Neural progenitor cell (in vitro differentiated cells): Measurements from ENCODE around the gene SOX5.

Source experiments
- CTCF ChIP-seq: fragments of 200-600 bp; sonication (generic); IDR thresholded peaks from 2 replicates; pipeline ENCODE4 v1.5.1; 2017; ENCODE audit warnings: antibody characterized with exemption, mild to moderate bottlenecking
- EZH2phosphoT487 ChIP-seq: fragments of 200-600 bp; sonication (generic); IDR thresholded peaks from 2 replicates; pipeline ENCODE4 v1.6.1; 2017; ENCODE audit warnings: antibody characterized with exemption

GRCh38 chr12:23906329-23906728 is 43.1 kb downstream of the SOX5 start:
- TF ChIP-seq CTCF (no peak), EZH2phosphoT487 (no peak)
